Measurements from ENCODE around the gene HES2. TPM values are rescaled to one million over a fixed set of nuclear protein-coding genes. Genes with fewer than 3 reads are reported as not detected.
A peak's percentile ranks its signal among the peaks of the same experiment; 100 is the strongest.
"Not testable (repeated sequence)": the region's sequence is repeated elsewhere in the genome, so short reads cannot be mapped to it uniquely, and the experiment has no call there.

Gene HES2
- total RNA-seq, 1 donor from 2014 or later = 0.07 TPM

GRCh38 chr1:6408023-6408422 lies 11.7 kb downstream of the HES2 start:
- H3K4me1 Mint-ChIP-seq = no peaks in the 10 kb centered on the region
- DNase-seq (ENCODE audit: low read depth, low spot score) = no peak
- no peaks in the 10 kb centered on the region for H3K9me3 Mint-ChIP-seq
- peaks cover 53% of the 10 kb centered on the region for H3K27me3 Mint-ChIP-seq (ENCODE audit: low read depth)
- H3K36me3 Mint-ChIP-seq (ENCODE audit: low read depth) = no peaks in the 10 kb centered on the region
- TF ChIP-seq, protein P1, sequence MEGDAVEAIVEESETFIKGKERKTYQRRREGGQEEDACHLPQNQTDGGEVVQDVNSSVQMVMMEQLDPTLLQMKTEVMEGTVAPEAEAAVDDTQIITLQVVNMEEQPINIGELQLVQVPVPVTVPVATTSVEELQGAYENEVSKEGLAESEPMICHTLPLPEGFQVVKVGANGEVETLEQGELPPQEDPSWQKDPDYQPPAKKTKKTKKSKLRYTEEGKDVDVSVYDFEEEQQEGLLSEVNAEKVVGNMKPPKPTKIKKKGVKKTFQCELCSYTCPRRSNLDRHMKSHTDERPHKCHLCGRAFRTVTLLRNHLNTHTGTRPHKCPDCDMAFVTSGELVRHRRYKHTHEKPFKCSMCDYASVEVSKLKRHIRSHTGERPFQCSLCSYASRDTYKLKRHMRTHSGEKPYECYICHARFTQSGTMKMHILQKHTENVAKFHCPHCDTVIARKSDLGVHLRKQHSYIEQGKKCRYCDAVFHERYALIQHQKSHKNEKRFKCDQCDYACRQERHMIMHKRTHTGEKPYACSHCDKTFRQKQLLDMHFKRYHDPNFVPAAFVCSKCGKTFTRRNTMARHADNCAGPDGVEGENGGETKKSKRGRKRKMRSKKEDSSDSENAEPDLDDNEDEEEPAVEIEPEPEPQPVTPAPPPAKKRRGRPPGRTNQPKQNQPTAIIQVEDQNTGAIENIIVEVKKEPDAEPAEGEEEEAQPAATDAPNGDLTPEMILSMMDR (conservative IDR thresholded peaks at IDR 0.05) = no peak
- no peak overlapping the region for H3K27ac Mint-ChIP-seq (ENCODE audit: unreplicated experiment)
- no peak overlapping the region for H3K4me3 Mint-ChIP-seq

DNA sequence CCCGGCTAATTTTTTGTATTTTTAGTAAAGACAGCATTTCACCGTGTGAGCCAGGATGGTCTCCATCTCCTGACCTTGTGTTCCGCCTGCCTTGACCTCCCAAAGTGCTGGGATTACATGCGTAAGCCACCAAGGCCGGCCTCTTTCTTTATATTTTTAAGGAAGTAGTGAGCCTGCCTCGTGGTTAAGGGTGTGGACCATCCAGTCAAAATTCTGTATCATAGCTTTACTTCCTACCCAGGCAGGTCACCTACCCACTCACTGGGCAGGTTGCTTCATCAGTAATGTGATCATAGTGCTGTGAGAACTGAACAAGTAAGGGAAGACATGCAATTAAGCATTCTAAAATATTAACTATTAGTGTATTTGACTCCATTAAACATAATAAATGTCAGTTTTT lies 18.0 kb downstream of the HES2 start:
- no peaks in the 10 kb centered on the region for H3K36me3 Mint-ChIP-seq (ENCODE audit: low read depth)
- H3K9me3 Mint-ChIP-seq = no peaks in the 10 kb centered on the region
- H3K27ac Mint-ChIP-seq (ENCODE audit: unreplicated experiment) = no peak overlapping the region
- peaks cover 29% of the 10 kb centered on the region for H3K27me3 Mint-ChIP-seq (ENCODE audit: low read depth)
- H3K4me1 Mint-ChIP-seq = no peaks in the 10 kb centered on the region
- no peak for DNase-seq (ENCODE audit: low read depth, low spot score)
- TF ChIP-seq, protein P1 (conservative IDR thresholded peaks at IDR 0.05) = no peak
- H3K4me3 Mint-ChIP-seq = no peak overlapping the region

DNA sequence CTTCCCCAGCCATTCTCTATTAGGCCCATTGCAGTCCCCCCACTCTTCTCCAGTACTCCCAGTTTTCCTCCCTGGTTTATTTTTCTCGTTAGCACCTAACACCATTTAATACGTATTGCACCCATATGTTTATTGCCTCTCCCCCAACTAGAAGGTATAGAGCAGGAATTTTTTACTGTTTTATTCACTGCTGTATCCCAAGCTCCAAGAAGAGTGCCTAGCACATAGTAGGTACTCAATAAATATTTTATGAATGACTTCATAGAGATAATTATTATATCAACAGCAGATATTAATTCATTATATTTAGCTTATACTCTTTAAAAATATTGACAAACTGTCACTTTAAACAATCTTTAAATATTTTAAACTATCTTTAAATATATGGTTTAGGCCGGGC lies 20.4 kb downstream of the HES2 start:
- H3K36me3 Mint-ChIP-seq (ENCODE audit: low read depth) = no peaks in the 10 kb centered on the region
- H3K9me3 Mint-ChIP-seq = no peaks in the 10 kb centered on the region
- DNase-seq (ENCODE audit: low read depth, low spot score) = no peak
- H3K27ac Mint-ChIP-seq (ENCODE audit: unreplicated experiment) = no peak overlapping the region
- TF ChIP-seq, protein P1 (conservative IDR thresholded peaks at IDR 0.05) = no peak
- H3K4me3 Mint-ChIP-seq = no peak overlapping the region
- peaks cover 7% of the 10 kb centered on the region for H3K4me1 Mint-ChIP-seq
- peaks cover 12% of the 10 kb centered on the region for H3K27me3 Mint-ChIP-seq (ENCODE audit: low read depth)

DNA sequence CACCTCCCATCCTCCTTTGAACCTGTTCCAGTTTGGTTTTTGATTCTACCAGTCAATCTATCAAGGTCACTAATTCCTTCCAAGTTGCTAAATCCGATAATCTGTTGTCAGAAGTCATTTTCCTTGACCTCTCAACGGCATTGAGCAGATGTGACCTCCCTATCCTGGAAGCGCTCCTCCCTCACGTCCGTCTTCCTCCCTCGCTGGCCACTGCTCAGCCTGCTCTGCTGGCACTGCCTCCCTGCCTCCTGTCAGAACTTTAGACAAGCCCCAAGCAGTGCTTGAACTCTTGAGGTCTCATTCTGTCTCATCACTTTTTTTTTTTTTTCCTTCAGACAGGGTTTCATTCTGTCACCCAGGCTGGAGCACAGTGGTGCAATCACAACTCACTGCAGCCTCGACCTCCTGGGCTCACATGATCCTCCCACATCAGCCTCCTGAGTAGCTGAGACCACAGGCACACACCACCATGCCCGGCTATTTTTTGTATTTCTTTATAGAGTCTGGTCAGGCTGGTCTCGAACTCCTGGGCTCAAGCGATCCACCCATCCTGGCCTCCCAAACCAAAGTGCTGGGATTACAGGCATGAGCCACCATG lies 21.8 kb downstream of the HES2 start:
- peaks cover 13% of the 10 kb centered on the region for H3K4me1 Mint-ChIP-seq
- no peaks in the 10 kb centered on the region for H3K36me3 Mint-ChIP-seq (ENCODE audit: low read depth)
- no peak overlapping the region for H3K4me3 Mint-ChIP-seq
- TF ChIP-seq, protein P1 (conservative IDR thresholded peaks at IDR 0.05) = no peak
- no peak for DNase-seq (ENCODE audit: low read depth, low spot score)
- H3K27me3 Mint-ChIP-seq (ENCODE audit: low read depth) = peaks cover 8% of the 10 kb centered on the region
- H3K9me3 Mint-ChIP-seq = no peaks in the 10 kb centered on the region
- no peak overlapping the region for H3K27ac Mint-ChIP-seq (ENCODE audit: unreplicated experiment)

- peaks cover 19% of the 10 kb centered on the region for H3K4me1 Mint-ChIP-seq
- peak overlapping the region; percentile 75 for H3K4me3 Mint-ChIP-seq
- no peaks in the 10 kb centered on the region for H3K9me3 Mint-ChIP-seq
- peaks cover 4% of the 10 kb centered on the region for H3K27me3 Mint-ChIP-seq (ENCODE audit: low read depth)
- no peak overlapping the region for H3K27ac Mint-ChIP-seq (ENCODE audit: unreplicated experiment)
- no peaks in the 10 kb centered on the region for H3K36me3 Mint-ChIP-seq (ENCODE audit: low read depth)
- DNase-seq (ENCODE audit: low read depth, low spot score) = no peak
- TF ChIP-seq, protein P1 (conservative IDR thresholded peaks at IDR 0.05) = no peak
Measured at GRCh38 chr1:6396998-6397397, 22.7 kb downstream of the HES2 start.

GRCh38 chr1:6395781-6396244 lies 23.9 kb downstream of the HES2 start:
- H3K27me3 Mint-ChIP-seq (ENCODE audit: low read depth); H3K9me3 Mint-ChIP-seq; H3K36me3 Mint-ChIP-seq (ENCODE audit: low read depth); H3K27ac Mint-ChIP-seq (ENCODE audit: unreplicated experiment); DNase-seq (ENCODE audit: low read depth, low spot score); H3K4me3 Mint-ChIP-seq: not testable (repeated sequence)
- H3K4me1 Mint-ChIP-seq = peaks cover 26% of the 10 kb centered on the region

- H3K27ac Mint-ChIP-seq (ENCODE audit: unreplicated experiment) = not testable (repeated sequence)
- H3K4me3 Mint-ChIP-seq = peak overlapping the region; percentile 59
Measured at GRCh38 chr1:6395130-6395529, 24.6 kb downstream of the HES2 start.

More at GRCh38 chr1:6395130-6395529, 24.6 kb downstream of the HES2 start:
- not testable (repeated sequence) for H3K36me3 Mint-ChIP-seq (ENCODE audit: low read depth); H3K27me3 Mint-ChIP-seq (ENCODE audit: low read depth); H3K9me3 Mint-ChIP-seq; DNase-seq (ENCODE audit: low read depth, low spot score)
- peaks cover 27% of the 10 kb centered on the region for H3K4me1 Mint-ChIP-seq
